ENCODE results near the gene HAVCR1.
"Not testable (repeated sequence)": the region's sequence is repeated elsewhere in the genome, so short reads cannot be mapped to it uniquely, and the experiment has no call there.

The HAVCR1 gene

DNA sequence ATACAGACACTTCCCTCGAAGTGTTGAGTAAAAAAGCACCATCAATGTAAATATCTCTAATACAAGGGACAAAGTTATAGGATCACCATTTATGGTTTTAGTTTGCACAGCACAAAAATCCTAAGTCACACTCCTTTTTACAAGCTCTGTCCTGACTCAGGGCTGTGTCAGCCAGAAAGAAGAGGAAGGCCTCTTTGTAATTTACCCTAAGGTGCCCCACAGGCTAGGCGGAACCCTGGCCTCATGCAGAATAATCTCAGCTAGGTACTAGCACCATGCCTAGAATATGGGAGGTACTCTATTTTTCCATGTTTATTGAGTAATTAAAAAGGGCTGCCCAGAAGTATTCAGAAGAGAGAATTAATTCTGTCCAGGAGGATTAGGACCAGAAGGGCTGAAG is 36.9 kb downstream of the HAVCR1 start:
- no peak for DNase-seq (ENCODE audit: extremely low read depth, low read depth)
- TF ChIP-seq, protein P1, sequence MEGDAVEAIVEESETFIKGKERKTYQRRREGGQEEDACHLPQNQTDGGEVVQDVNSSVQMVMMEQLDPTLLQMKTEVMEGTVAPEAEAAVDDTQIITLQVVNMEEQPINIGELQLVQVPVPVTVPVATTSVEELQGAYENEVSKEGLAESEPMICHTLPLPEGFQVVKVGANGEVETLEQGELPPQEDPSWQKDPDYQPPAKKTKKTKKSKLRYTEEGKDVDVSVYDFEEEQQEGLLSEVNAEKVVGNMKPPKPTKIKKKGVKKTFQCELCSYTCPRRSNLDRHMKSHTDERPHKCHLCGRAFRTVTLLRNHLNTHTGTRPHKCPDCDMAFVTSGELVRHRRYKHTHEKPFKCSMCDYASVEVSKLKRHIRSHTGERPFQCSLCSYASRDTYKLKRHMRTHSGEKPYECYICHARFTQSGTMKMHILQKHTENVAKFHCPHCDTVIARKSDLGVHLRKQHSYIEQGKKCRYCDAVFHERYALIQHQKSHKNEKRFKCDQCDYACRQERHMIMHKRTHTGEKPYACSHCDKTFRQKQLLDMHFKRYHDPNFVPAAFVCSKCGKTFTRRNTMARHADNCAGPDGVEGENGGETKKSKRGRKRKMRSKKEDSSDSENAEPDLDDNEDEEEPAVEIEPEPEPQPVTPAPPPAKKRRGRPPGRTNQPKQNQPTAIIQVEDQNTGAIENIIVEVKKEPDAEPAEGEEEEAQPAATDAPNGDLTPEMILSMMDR (IDR thresholded peaks at IDR 0.05; ENCODE audit: low read depth, low read length, missing control alignments), result no peak
- no peak overlapping the region for H3K4me3 ChIP-seq (replicated peaks; ENCODE audit: low read depth, low read length)

GRCh38 chr5:157020511-157021222 is 38.2 kb downstream of the HAVCR1 start:
- H3K4me3 ChIP-seq (replicated peaks; ENCODE audit: low read depth, low read length), result no peak overlapping the region
- no peak for DNase-seq (ENCODE audit: extremely low read depth, low read depth)
- TF ChIP-seq, protein P1 (IDR thresholded peaks at IDR 0.05; ENCODE audit: low read depth, low read length, missing control alignments), result no peak

- H3K4me3 ChIP-seq (replicated peaks; ENCODE audit: low read depth, low read length), result no peak overlapping the region
- DNase-seq (ENCODE audit: extremely low read depth, low read depth), result no peak
- TF ChIP-seq, protein P1 (IDR thresholded peaks at IDR 0.05; ENCODE audit: low read depth, low read length, missing control alignments), result no peak
These were observed 38.9 kb downstream of the HAVCR1 start for GRCh38 chr5:157020002-157020401.

DNA sequence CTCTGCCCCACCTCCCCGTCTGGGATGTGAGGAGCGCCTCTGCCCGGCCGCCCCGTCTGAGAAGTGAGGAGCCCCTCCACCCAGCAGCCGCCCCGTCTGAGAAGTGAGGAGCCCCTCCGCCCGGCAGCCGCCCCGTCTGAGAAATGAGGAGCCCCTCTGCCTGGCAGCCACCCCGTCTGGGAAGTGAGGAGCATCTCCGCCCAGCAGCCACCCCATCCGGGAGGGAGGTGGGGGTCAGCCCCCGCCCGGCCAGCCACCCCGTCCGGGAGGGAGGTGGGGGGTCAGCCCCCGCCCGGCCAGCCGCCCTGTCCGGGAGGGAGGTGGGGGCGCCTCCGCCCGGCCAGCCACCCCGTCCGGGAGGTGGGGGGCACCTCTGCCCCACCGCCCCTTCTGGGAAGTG is 44.8 kb downstream of the HAVCR1 start:
- not testable (repeated sequence) for DNase-seq (ENCODE audit: extremely low read depth, low read depth); H3K4me3 ChIP-seq (replicated peaks; ENCODE audit: low read depth, low read length)

DNA sequence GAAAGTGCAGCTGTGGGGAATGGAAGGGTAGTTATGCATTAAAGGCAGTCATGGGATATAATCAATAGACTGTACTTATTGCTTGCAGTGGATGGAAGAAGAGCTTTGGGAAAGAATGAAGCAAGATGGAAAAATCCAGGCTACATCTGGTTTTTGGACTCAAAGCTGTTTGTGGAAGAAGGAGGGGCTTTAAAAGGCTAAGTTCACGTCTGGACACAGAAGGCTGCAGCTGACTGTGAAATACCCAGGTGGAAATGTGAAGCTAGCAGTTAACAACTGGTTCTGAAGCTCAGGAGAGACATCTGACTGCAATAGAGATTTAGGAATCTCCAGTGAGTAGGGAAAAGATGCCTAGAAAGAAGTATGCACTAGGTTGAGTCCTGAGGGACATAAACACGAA is 52.7 kb downstream of the HAVCR1 start:
- no peak for DNase-seq (ENCODE audit: extremely low read depth, low read depth)
- TF ChIP-seq, protein P1 (IDR thresholded peaks at IDR 0.05; ENCODE audit: low read depth, low read length, missing control alignments), result no peak
- no peak overlapping the region for H3K4me3 ChIP-seq (replicated peaks; ENCODE audit: low read depth, low read length)

DNA sequence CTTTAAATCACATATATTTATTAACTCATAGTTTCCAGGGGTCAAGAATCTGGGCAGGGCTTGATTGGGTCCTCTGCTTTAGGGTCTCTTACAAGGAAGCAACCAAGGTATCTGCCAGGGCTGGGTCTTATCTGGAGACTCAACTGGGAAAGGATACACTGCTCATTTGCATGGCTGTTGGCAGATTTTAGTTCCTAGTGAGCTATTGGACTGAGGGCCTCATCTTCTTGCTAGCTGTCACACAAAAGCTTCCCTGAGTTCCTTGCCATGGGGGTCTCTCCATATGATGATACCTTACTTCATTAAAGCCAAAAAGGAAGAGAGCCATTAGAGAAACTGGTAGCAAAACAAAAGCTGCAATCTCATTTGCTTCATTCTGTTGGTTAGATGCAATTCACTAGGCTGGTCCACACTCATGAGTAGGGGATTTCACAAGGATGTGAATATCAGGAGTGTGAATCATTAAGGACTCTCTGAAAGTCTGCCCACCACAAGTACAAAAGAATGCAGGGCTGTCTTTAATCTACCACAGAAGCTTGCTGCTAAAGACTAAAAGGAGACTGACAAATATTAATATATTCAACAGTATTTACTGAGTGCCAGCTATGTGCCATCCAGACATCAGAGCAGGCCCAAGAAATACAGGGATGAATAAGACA is 53.9 kb downstream of the HAVCR1 start:
- no peak overlapping the region for H3K4me3 ChIP-seq (replicated peaks; ENCODE audit: low read depth, low read length)
- TF ChIP-seq, protein P1 (IDR thresholded peaks at IDR 0.05; ENCODE audit: low read depth, low read length, missing control alignments), result no peak
- no peak for DNase-seq (ENCODE audit: extremely low read depth, low read depth)

DNA sequence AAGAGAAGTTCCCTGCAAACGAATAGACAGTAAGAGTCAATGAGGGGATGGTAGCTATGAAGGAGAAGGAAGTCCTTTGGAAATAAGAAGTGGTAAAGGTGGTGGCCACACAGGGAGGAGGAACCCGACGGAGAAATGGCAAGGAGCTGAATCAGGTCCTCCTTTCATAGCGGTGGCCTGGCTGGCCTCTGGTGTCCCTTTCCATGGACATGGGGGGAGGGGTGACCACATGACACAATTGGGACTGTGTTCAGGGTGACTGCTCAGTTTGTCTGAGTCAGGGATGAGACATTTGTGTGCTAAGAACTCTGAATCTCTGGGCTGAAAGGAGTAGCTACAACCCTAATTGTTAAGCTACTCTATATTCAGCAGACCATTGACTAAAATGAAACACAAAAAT is 67.2 kb downstream of the HAVCR1 start:
- TF ChIP-seq, protein P1 (IDR thresholded peaks at IDR 0.05; ENCODE audit: low read depth, low read length, missing control alignments), result no peak
- no peak for DNase-seq (ENCODE audit: extremely low read depth, low read depth)
- H3K4me3 ChIP-seq (replicated peaks; ENCODE audit: low read depth, low read length), result no peak overlapping the region
